ENCODE measurements around the gene JADE2.

DNA sequence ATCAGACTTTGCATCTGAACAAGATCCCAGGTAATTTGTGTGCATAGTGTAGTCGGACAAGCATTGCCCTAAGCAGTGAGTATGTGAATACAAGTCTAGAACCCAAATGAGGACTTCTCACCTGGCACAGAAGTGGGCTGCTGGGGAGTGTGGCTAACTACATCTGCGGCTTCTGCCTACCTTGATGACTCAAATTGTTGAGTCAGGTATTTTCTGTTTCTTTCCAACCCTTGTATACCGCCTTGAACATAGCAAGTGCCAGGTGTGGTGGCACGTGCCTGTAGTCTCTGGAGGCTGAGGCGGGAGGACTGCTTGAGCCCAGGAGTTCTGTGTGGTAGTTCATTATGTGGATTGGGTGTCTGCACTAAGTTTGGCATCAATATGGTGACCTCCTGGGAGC, 7.9 kb upstream of the JADE2 start:
- TF ChIP-seq POLR2AphosphoS5 (IDR thresholded peaks at IDR 0.05; ENCODE audit: low read depth, low read length) (no peak), TAF1 (IDR thresholded peaks at IDR 0.05; ENCODE audit: borderline replicate concordance, low read depth, low read length) (no peak)

All from GM12892 (cell line).